Measurements from ENCODE around the gene TMPRSS11B.
"Not testable (repeated sequence)": the region's sequence is repeated elsewhere in the genome, so short reads cannot be mapped to it uniquely, and the experiment has no call there.

TMPRSS11B gene

GRCh38 chr4:68216501-68216900, 29.0 kb downstream of the TMPRSS11B start:
- TF ChIP-seq ZFX (IDR thresholded peaks at IDR 0.05): no peak
- TF ChIP-seq, protein P1, sequence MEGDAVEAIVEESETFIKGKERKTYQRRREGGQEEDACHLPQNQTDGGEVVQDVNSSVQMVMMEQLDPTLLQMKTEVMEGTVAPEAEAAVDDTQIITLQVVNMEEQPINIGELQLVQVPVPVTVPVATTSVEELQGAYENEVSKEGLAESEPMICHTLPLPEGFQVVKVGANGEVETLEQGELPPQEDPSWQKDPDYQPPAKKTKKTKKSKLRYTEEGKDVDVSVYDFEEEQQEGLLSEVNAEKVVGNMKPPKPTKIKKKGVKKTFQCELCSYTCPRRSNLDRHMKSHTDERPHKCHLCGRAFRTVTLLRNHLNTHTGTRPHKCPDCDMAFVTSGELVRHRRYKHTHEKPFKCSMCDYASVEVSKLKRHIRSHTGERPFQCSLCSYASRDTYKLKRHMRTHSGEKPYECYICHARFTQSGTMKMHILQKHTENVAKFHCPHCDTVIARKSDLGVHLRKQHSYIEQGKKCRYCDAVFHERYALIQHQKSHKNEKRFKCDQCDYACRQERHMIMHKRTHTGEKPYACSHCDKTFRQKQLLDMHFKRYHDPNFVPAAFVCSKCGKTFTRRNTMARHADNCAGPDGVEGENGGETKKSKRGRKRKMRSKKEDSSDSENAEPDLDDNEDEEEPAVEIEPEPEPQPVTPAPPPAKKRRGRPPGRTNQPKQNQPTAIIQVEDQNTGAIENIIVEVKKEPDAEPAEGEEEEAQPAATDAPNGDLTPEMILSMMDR (conservative IDR thresholded peaks at IDR 0.05): no peak
- H3K27ac ChIP-seq: no peak overlapping the region

DNA sequence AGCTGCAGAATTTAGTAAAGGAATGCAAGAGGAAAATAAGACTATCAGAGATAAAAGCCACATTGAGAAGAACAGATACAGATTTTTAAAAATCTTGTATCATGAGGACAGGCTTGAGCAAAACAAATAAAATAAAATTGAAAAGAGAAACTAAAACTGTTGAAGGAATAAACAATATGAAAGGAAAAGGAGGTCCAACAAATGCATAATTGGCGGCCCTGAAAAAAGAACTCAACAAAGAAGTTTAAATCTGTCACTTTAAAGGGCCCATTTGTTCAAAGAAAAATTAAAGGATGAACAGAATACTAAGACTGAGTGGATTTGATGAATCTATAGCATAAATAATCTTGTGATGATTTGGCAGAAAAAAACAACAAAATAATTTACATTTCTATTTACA, 36.5 kb downstream of the TMPRSS11B start:
- H3K27ac ChIP-seq: no peak overlapping the region
- TF ChIP-seq, protein P1 (conservative IDR thresholded peaks at IDR 0.05): no peak
- no peak for TF ChIP-seq ZFX (IDR thresholded peaks at IDR 0.05)

GRCh38 chr4:68194305-68194704, 51.2 kb downstream of the TMPRSS11B start:
- not testable (repeated sequence) for H3K27ac ChIP-seq

DNA sequence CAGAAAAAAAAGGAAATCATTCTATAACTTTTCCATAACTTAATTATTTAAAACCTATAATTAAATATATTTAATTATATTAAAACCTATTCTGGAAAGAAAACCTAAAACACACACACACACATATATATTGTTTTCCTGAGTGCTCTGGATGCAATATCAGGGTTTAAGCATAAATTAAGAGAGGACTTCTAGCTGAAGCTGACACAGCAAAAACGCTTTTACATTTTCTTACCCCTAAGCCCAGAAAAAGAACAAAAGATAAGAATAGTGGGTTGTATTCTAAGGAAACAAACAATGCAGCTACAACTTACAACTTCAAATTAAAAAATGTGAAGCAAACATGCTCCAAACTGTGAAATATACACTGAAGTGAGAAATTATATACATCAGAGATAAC, 52.3 kb downstream of the TMPRSS11B start:
- no peak overlapping the region for H3K27ac ChIP-seq
- no peak for TF ChIP-seq ZFX (IDR thresholded peaks at IDR 0.05)
- TF ChIP-seq, protein P1 (conservative IDR thresholded peaks at IDR 0.05): no peak

DNA sequence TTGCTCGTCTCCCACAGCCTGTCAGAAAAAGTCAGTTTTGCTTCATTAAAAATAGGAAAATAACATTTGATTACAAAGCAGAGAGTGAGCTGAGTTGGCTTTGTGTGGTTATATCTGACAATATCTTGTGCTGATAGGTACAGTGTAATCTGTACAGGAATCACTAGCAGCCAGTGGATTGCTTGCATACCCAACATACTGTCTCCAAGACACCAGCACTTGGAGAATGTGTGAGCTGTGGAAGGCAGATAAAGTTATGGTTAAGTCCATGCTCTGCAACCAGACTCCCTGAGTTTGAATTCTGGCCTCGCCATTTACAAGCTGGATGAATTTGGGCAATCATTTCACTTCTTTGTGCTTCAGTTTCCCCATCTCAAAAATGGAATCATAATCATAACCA, 58.3 kb downstream of the TMPRSS11B start:
- TF ChIP-seq, protein P1 (conservative IDR thresholded peaks at IDR 0.05): no peak
- TF ChIP-seq ZFX (IDR thresholded peaks at IDR 0.05): no peak
- H3K27ac ChIP-seq: no peak overlapping the region

DNA sequence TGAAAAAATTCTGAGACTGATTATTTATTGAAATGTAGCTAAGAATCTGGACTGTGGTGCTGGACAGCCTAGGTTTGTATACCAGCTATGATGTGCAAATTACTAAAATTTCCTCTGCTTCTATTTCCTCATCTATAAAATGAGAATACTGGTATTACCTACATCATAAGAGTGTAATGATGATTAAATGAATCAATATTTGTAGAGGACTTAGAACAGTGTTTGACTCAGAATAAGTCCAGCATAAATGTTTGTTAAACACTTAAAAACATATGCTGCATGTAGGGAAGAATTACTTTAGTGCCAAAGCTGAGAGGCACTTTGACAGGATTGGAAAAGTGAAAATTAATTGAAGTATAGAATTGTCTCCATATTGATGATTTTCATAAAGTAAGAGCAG, 60.6 kb downstream of the TMPRSS11B start:
- H3K27ac ChIP-seq: no peak overlapping the region
- no peak for TF ChIP-seq ZFX (IDR thresholded peaks at IDR 0.05)
- TF ChIP-seq, protein P1 (conservative IDR thresholded peaks at IDR 0.05): no peak

- no peak overlapping the region for H3K27ac ChIP-seq
- TF ChIP-seq ZFX (IDR thresholded peaks at IDR 0.05): no peak
- TF ChIP-seq, protein P1 (conservative IDR thresholded peaks at IDR 0.05): no peak
These were observed 62.1 kb downstream of the TMPRSS11B start for GRCh38 chr4:68183417-68183816.

- TF ChIP-seq, protein P1 (conservative IDR thresholded peaks at IDR 0.05): no peak
- H3K27ac ChIP-seq: no peak overlapping the region
These were observed 63.1 kb downstream of the TMPRSS11B start for GRCh38 chr4:68182382-68182820.

Measured in C4-2B (cell line).